Measurements from ENCODE around the gene GALNT15. TPM values are rescaled to one million over a fixed set of nuclear protein-coding genes. Genes with fewer than 3 reads are reported as not detected.

The GALNT15 gene
- total RNA-seq, 1 donor from 2014 or later: 0.39 TPM

GRCh38 chr3:16205156-16205870, 30.8 kb downstream of the GALNT15 start:
- no peak overlapping the region for H3K4me3 Mint-ChIP-seq (ENCODE audit: unreplicated experiment)
- TF ChIP-seq CTCF (IDR thresholded peaks at IDR 0.05; ENCODE audit: partially characterized antibody, unreplicated experiment): no peak
- H3K4me1 Mint-ChIP-seq (ENCODE audit: low read depth, unreplicated experiment): peaks cover 6% of the 10 kb centered on the region
- H3K9me3 Mint-ChIP-seq (ENCODE audit: unreplicated experiment): peaks cover 6% of the 10 kb centered on the region
- no peak for DNase-seq
- H3K27ac Mint-ChIP-seq (ENCODE audit: unreplicated experiment): no peak overlapping the region
- H3K27me3 Mint-ChIP-seq (ENCODE audit: unreplicated experiment): no peaks in the 10 kb centered on the region
- no peaks in the 10 kb centered on the region for H3K36me3 Mint-ChIP-seq (ENCODE audit: unreplicated experiment)

GRCh38 chr3:16207031-16207430, 32.6 kb downstream of the GALNT15 start:
- DNase-seq: no peak
- TF ChIP-seq CTCF (IDR thresholded peaks at IDR 0.05; ENCODE audit: partially characterized antibody, unreplicated experiment): no peak
- peaks cover 6% of the 10 kb centered on the region for H3K4me1 Mint-ChIP-seq (ENCODE audit: low read depth, unreplicated experiment)
- peaks cover 5% of the 10 kb centered on the region for H3K9me3 Mint-ChIP-seq (ENCODE audit: unreplicated experiment)
- H3K4me3 Mint-ChIP-seq (ENCODE audit: unreplicated experiment): no peak overlapping the region
- H3K27me3 Mint-ChIP-seq (ENCODE audit: unreplicated experiment): no peaks in the 10 kb centered on the region
- no peaks in the 10 kb centered on the region for H3K36me3 Mint-ChIP-seq (ENCODE audit: unreplicated experiment)
- H3K27ac Mint-ChIP-seq (ENCODE audit: unreplicated experiment): no peak overlapping the region

GRCh38 chr3:16211176-16211904, 36.9 kb downstream of the GALNT15 start:
- Mint-ChIP-seq H3K27ac (ENCODE audit: unreplicated experiment) (no peak overlapping the region), H3K4me1 (ENCODE audit: low read depth, unreplicated experiment) (no peaks in the 10 kb centered on the region), H3K36me3 (ENCODE audit: unreplicated experiment) (no peaks in the 10 kb centered on the region), H3K4me3 (ENCODE audit: unreplicated experiment) (no peak overlapping the region), H3K27me3 (ENCODE audit: unreplicated experiment) (no peaks in the 10 kb centered on the region), H3K9me3 (ENCODE audit: unreplicated experiment) (peaks cover 2% of the 10 kb centered on the region)
- no peak for TF ChIP-seq CTCF (IDR thresholded peaks at IDR 0.05; ENCODE audit: partially characterized antibody, unreplicated experiment)
- DNase-seq: no peak

- Mint-ChIP-seq H3K9me3 (ENCODE audit: unreplicated experiment) (peaks cover 2% of the 10 kb centered on the region), H3K27ac (ENCODE audit: unreplicated experiment) (no peak overlapping the region), H3K27me3 (ENCODE audit: unreplicated experiment) (no peaks in the 10 kb centered on the region), H3K4me1 (ENCODE audit: low read depth, unreplicated experiment) (no peaks in the 10 kb centered on the region), H3K4me3 (ENCODE audit: unreplicated experiment) (no peak overlapping the region), H3K36me3 (ENCODE audit: unreplicated experiment) (no peaks in the 10 kb centered on the region)
- TF ChIP-seq CTCF (IDR thresholded peaks at IDR 0.05; ENCODE audit: partially characterized antibody, unreplicated experiment): no peak
- DNase-seq: no peak
Observed at GRCh38 chr3:16214366-16214765, 39.9 kb downstream of the GALNT15 start.

- no peak for DNase-seq
- peaks cover 1% of the 10 kb centered on the region for H3K9me3 Mint-ChIP-seq (ENCODE audit: unreplicated experiment)
- H3K36me3 Mint-ChIP-seq (ENCODE audit: unreplicated experiment): no peaks in the 10 kb centered on the region
- no peaks in the 10 kb centered on the region for H3K4me1 Mint-ChIP-seq (ENCODE audit: low read depth, unreplicated experiment)
- H3K27ac Mint-ChIP-seq (ENCODE audit: unreplicated experiment): no peak overlapping the region
- TF ChIP-seq CTCF (IDR thresholded peaks at IDR 0.05; ENCODE audit: partially characterized antibody, unreplicated experiment): no peak
- H3K27me3 Mint-ChIP-seq (ENCODE audit: unreplicated experiment): no peaks in the 10 kb centered on the region
- no peak overlapping the region for H3K4me3 Mint-ChIP-seq (ENCODE audit: unreplicated experiment)
Observed at GRCh38 chr3:16216373-16216935, 42.0 kb downstream of the GALNT15 start.

All from glutamatergic neuron (in vitro differentiated cells).